HS-5 (cell line): Measurements from ENCODE around the gene CDHR1.
A peak's percentile ranks its signal among the peaks of the same experiment; 100 is the strongest.
"Not testable (repeated sequence)": the region's sequence is repeated elsewhere in the genome, so short reads cannot be mapped to it uniquely, and the experiment has no call there.

ENCODE experiments used
- DNase-seq: peaks from one replicate; pipeline ENCODE4 v3.0.0-alpha.2; 2012; ENCODE audit warnings: low read depth

CDHR1 gene

GRCh38 chr10:84175436-84175835, 18.9 kb upstream of the CDHR1 start:
- no peak for DNase-seq

GRCh38 chr10:84176351-84176750, 18.0 kb upstream of the CDHR1 start:
- DNase-seq: no peak

GRCh38 chr10:84176836-84177474, 17.4 kb upstream of the CDHR1 start:
- no peak for DNase-seq

- no peak for DNase-seq
These were observed 16.7 kb upstream of the CDHR1 start for GRCh38 chr10:84177541-84178141.

GRCh38 chr10:84178160-84178609, 16.2 kb upstream of the CDHR1 start:
- no peak for DNase-seq

- peak; percentile 43 for DNase-seq
These were observed 15.2 kb upstream of the CDHR1 start for GRCh38 chr10:84179059-84179710.

GRCh38 chr10:84180386-84180785, 14.0 kb upstream of the CDHR1 start:
- DNase-seq: not testable (repeated sequence)

- no peak for DNase-seq
These were observed 12.7 kb upstream of the CDHR1 start for GRCh38 chr10:84181631-84182030.

- DNase-seq: no peak
These were observed 9.8 kb upstream of the CDHR1 start for GRCh38 chr10:84184517-84184916.

- no peak for DNase-seq
These were observed 8.7 kb upstream of the CDHR1 start for GRCh38 chr10:84185526-84186175.

- DNase-seq: no peak
These were observed 5.5 kb upstream of the CDHR1 start for GRCh38 chr10:84188815-84189214.

- no peak for DNase-seq
These were observed 3.7 kb upstream of the CDHR1 start for GRCh38 chr10:84190621-84191020.

- DNase-seq: no peak
These were observed 3.2 kb upstream of the CDHR1 start for GRCh38 chr10:84191106-84191505.

- DNase-seq: no peak
These were observed 1.0 kb upstream of the CDHR1 start for GRCh38 chr10:84193327-84193726.

- DNase-seq: no peak
These were observed 402 bp upstream of the CDHR1 start for GRCh38 chr10:84193846-84194423.

GRCh38 chr10:84195044-84195830, 900 bp downstream of the CDHR1 start:
- DNase-seq: no peak

GRCh38 chr10:84196083-84196482, 1.7 kb downstream of the CDHR1 start:
- DNase-seq: no peak

- DNase-seq: no peak
These were observed 2.6 kb downstream of the CDHR1 start for GRCh38 chr10:84196941-84197340.

- no peak for DNase-seq
These were observed 3.3 kb downstream of the CDHR1 start for GRCh38 chr10:84197643-84198042.

GRCh38 chr10:84198206-84198915, 4.0 kb downstream of the CDHR1 start:
- DNase-seq: no peak
